ENCODE results near the gene AFDN. TPM values are rescaled to one million over a fixed set of nuclear protein-coding genes. Genes with fewer than 3 reads are reported as not detected.

The AFDN gene
- total RNA-seq, 4 donors from 2014 or later: 148 to 371 (median 204) TPM

GRCh38 chr6:168016721-168017525 lies 190.2 kb downstream of the AFDN start:
- intact Hi-C loops (cut with DNase I; ENCODE audit: low total_unique reads): no loop called here
- in situ Hi-C loops (cut with MboI; ENCODE audit: low pct_ligation_motif_present in 1 of 4, low pct_unique_long_range_greater_than_20kb in 1 of 4, low sequenced_read_pairs in 3 of 4): no loop called here
- peak overlapping the region in 1 of 4 donors; percentile 4 for H3K27ac ChIP-seq
- peaks cover 0 to 8% (median 2%) of the 10 kb centered on the region in 4 donors for H3K4me1 ChIP-seq
- no peaks in the 10 kb centered on the region for H3K36me3 ChIP-seq
- H3K9me3 ChIP-seq: peaks cover 3 to 4% of the 10 kb centered on the region in 2 donors
- 79 to 90% methylated on average over 10 to 18 of the region's 18 CpGs for WGBS, 2 donors (ENCODE audit: low coverage in 1 of 2)
- H3K4me3 ChIP-seq: no peak overlapping the region
- H3K27me3 ChIP-seq: no peaks in the 10 kb centered on the region
- no peak for TF ChIP-seq POLR2AphosphoS5 (IDR thresholded peaks at IDR 0.05)
- no peak for DNase-seq

- Histone ChIP-seq H3K9me3 (no peaks in the 10 kb centered on the region), H3K27me3 (no peaks in the 10 kb centered on the region), H3K27ac (peak overlapping the region in 1 of 4 donors; percentile 4), H3K36me3 (no peaks in the 10 kb centered on the region), H3K4me1 (peaks cover 0 to 8% (median 2%) of the 10 kb centered on the region in 4 donors), H3K4me3 (no peak overlapping the region)
- in situ Hi-C loops (cut with MboI; ENCODE audit: low pct_ligation_motif_present in 1 of 4, low pct_unique_long_range_greater_than_20kb in 1 of 4, low sequenced_read_pairs in 3 of 4): no loop called here
- DNase-seq: no peak
- WGBS, 2 donors (ENCODE audit: low coverage in 1 of 2): 40 to 51% methylated on average over 6 to 11 of the region's 11 CpGs
- no peak for TF ChIP-seq POLR2A (IDR thresholded peaks at IDR 0.05)
- no peak for TF ChIP-seq EP300 (IDR thresholded peaks at IDR 0.05; ENCODE audit: low read depth)
- TF ChIP-seq POLR2AphosphoS5 (IDR thresholded peaks at IDR 0.05): no peak
- TF ChIP-seq CTCF (IDR thresholded peaks at IDR 0.05): no peak
- intact Hi-C loops (cut with DNase I; ENCODE audit: low total_unique reads): no loop called here
Observed at GRCh38 chr6:168017629-168018028, 190.9 kb downstream of the AFDN start.

GRCh38 chr6:168018664-168019063 lies 192.0 kb downstream of the AFDN start:
- in situ Hi-C loops (cut with MboI; ENCODE audit: low pct_ligation_motif_present in 1 of 4, low pct_unique_long_range_greater_than_20kb in 1 of 4, low sequenced_read_pairs in 3 of 4): no loop called here
- no peak for DNase-seq
- no peak for TF ChIP-seq POLR2A (IDR thresholded peaks at IDR 0.05)
- TF ChIP-seq CTCF (IDR thresholded peaks at IDR 0.05): no peak
- TF ChIP-seq POLR2AphosphoS5 (IDR thresholded peaks at IDR 0.05): no peak
- no peak for TF ChIP-seq EP300 (IDR thresholded peaks at IDR 0.05; ENCODE audit: low read depth)
- 93 to 94% methylated on average over 3 to 15 of the region's 15 CpGs for WGBS, 2 donors (ENCODE audit: low coverage in 1 of 2)
- Histone ChIP-seq H3K27me3 (no peaks in the 10 kb centered on the region), H3K4me1 (peaks cover 0 to 13% (median 5%) of the 10 kb centered on the region in 4 donors), H3K9me3 (no peaks in the 10 kb centered on the region), H3K4me3 (no peak overlapping the region), H3K27ac (no peak overlapping the region), H3K36me3 (no peaks in the 10 kb centered on the region)
- intact Hi-C loops (cut with DNase I; ENCODE audit: low total_unique reads): no loop called here

- in situ Hi-C loops (cut with MboI; ENCODE audit: low pct_ligation_motif_present in 1 of 4, low pct_unique_long_range_greater_than_20kb in 1 of 4, low sequenced_read_pairs in 3 of 4): no loop called here
- TF ChIP-seq POLR2AphosphoS5 (IDR thresholded peaks at IDR 0.05) (no peak), CTCF (IDR thresholded peaks at IDR 0.05) (no peak), EP300 (IDR thresholded peaks at IDR 0.05; ENCODE audit: low read depth) (no peak), POLR2A (IDR thresholded peaks at IDR 0.05) (no peak)
- H3K9me3 ChIP-seq: no peaks in the 10 kb centered on the region
- intact Hi-C loops (cut with DNase I; ENCODE audit: low total_unique reads): no loop called here
- no peak overlapping the region for H3K27ac ChIP-seq
- 84 to 90% methylated on average over 5 to 8 of the region's 8 CpGs for WGBS, 2 donors (ENCODE audit: low coverage in 1 of 2)
- H3K27me3 ChIP-seq: no peaks in the 10 kb centered on the region
- no peak for DNase-seq
- H3K4me1 ChIP-seq: peaks cover 0 to 24% (median 10%) of the 10 kb centered on the region in 4 donors
- no peak overlapping the region for H3K4me3 ChIP-seq
- H3K36me3 ChIP-seq: no peaks in the 10 kb centered on the region
Observed at GRCh38 chr6:168020242-168020641, 193.5 kb downstream of the AFDN start.
